H9 (cell line): ENCODE results near the gene HEG1. TPM values are rescaled to one million over a fixed set of nuclear protein-coding genes. Genes with fewer than 3 reads are reported as not detected.

Experiments
- DNase-seq: peaks from one replicate; pipeline ENCODE4 v3.0.0-alpha.2; 2017
- H2AFZ ChIP-seq: one replicate; pipeline ENCODE4 v1.6.1; 2013; ENCODE audit warnings: mild to moderate bottlenecking, low read length, control low read depth, moderate library complexity
- H2AK5ac ChIP-seq: 2 replicates; pipeline ENCODE4 v1.6.1; 2013; ENCODE audit warnings: low read length, control low read depth, mixed read lengths; ENCODE audit not compliant: insufficient read length
- H2BK120ac ChIP-seq: one replicate; pipeline ENCODE4 v1.6.1; 2013; ENCODE audit warnings: low read depth, mild to moderate bottlenecking, low read length, control low read depth, inconsistent platforms; ENCODE audit not compliant: poor library complexity, severe bottlenecking
- H2BK12ac ChIP-seq: 2 replicates; pipeline ENCODE4 v1.6.1; 2013; ENCODE audit warnings: low read length, control low read depth, mixed read lengths, low read depth; ENCODE audit not compliant: insufficient read length
- H2BK15ac ChIP-seq: 2 replicates; pipeline ENCODE4 v1.6.1; 2013; ENCODE audit warnings: low read depth, low read length, control low read depth
- H2BK20ac ChIP-seq: one replicate; pipeline ENCODE4 v1.6.1; 2013; ENCODE audit warnings: low read depth, mild to moderate bottlenecking, low read length, control low read depth, inconsistent platforms; ENCODE audit not compliant: poor library complexity, severe bottlenecking
- H2BK5ac ChIP-seq: 2 replicates; pipeline ENCODE4 v1.6.1; 2013; ENCODE audit warnings: low read length, control low read depth, mixed read lengths; ENCODE audit not compliant: insufficient read length
- H3K14ac ChIP-seq: 2 replicates; pipeline ENCODE4 v1.6.1; 2013; ENCODE audit warnings: low read length, control low read depth; ENCODE audit not compliant: insufficient read depth
- H3K18ac ChIP-seq: 2 replicates; pipeline ENCODE4 v1.6.1; 2013; ENCODE audit warnings: low read depth, mild to moderate bottlenecking, mixed read lengths, low read length, control low read depth; ENCODE audit not compliant: insufficient read length
- H3K23ac ChIP-seq: 2 replicates; pipeline ENCODE4 v1.6.1; 2013; ENCODE audit warnings: low read length, control low read depth, mixed read lengths, low read depth; ENCODE audit not compliant: insufficient read length
- H3K23me2 ChIP-seq: 2 replicates; pipeline ENCODE4 v1.6.1; 2013; ENCODE audit warnings: low read depth, mild to moderate bottlenecking, mixed read lengths, low read length, control low read depth; ENCODE audit not compliant: insufficient read length, poor library complexity, severe bottlenecking
- H3K27ac ChIP-seq: 2 replicates; pipeline ENCODE4 v1.5.1; 2013; ENCODE audit warnings: low read length, control low read depth, mixed read lengths, low read depth; ENCODE audit not compliant: insufficient read length
- H3K27me3 ChIP-seq: 2 replicates; pipeline ENCODE4 v1.6.1; 2013; ENCODE audit warnings: low read length, control low read depth, inconsistent platforms; ENCODE audit not compliant: insufficient read depth
- H3K4ac ChIP-seq: 2 replicates; pipeline ENCODE4 v1.6.1; 2013; ENCODE audit warnings: low read depth, mild to moderate bottlenecking, control low read depth, inconsistent platforms, low read length, moderate library complexity
- H3K4me1 ChIP-seq: 2 replicates; pipeline ENCODE4 v1.6.1; 2013; ENCODE audit warnings: low read length, control low read depth, inconsistent platforms; ENCODE audit not compliant: insufficient read depth
- H3K4me2 ChIP-seq: 2 replicates; pipeline ENCODE4 v1.6.1; 2013; ENCODE audit warnings: low read length, control low read depth, mixed read lengths; ENCODE audit not compliant: insufficient read length, insufficient read depth
- H3K56ac ChIP-seq: 2 replicates; pipeline ENCODE4 v1.6.1; 2013; ENCODE audit warnings: low read depth, mild to moderate bottlenecking, mixed read lengths, low read length, control low read depth; ENCODE audit not compliant: insufficient read length
- H3K79me1 ChIP-seq: 2 replicates; pipeline ENCODE4 v1.6.1; 2013; ENCODE audit warnings: low read depth, mild to moderate bottlenecking, moderate library complexity, low read length, control low read depth, inconsistent platforms; ENCODE audit not compliant: insufficient read depth, poor library complexity, severe bottlenecking
- H3K79me2 ChIP-seq: 2 replicates; pipeline ENCODE4 v1.6.1; 2013; ENCODE audit warnings: low read length, control low read depth, inconsistent platforms; ENCODE audit not compliant: insufficient read depth
- H3K9ac ChIP-seq: 2 replicates; pipeline ENCODE4 v1.6.1; 2013; ENCODE audit warnings: low read length, control low read depth, mixed read lengths; ENCODE audit not compliant: insufficient read length; ENCODE audit errors: extremely low read depth
- H3K9me3 ChIP-seq: one replicate; pipeline ENCODE4 v1.6.1; 2013; ENCODE audit warnings: low read depth, low read length, inconsistent platforms; ENCODE audit not compliant: control insufficient read depth
- H3T11ph ChIP-seq: one replicate; pipeline ENCODE4 v1.6.1; 2013; ENCODE audit warnings: mild to moderate bottlenecking, low read length, control low read depth, inconsistent platforms
- H4K20me1 ChIP-seq: one replicate; pipeline ENCODE4 v1.6.1; 2013; ENCODE audit not compliant: control insufficient read depth, insufficient read length, insufficient read depth
- H4K5ac ChIP-seq: 2 replicates; pipeline ENCODE4 v1.6.1; 2013; ENCODE audit warnings: low read depth, mild to moderate bottlenecking, mixed read lengths, low read length, control low read depth; ENCODE audit not compliant: insufficient read length
- H4K8ac ChIP-seq: replicated peaks from 2 replicates; pipeline ENCODE4 v1.6.1; 2013; ENCODE audit warnings: low read length, control low read depth, mixed read lengths, low read depth; ENCODE audit not compliant: insufficient read length
- H4K91ac ChIP-seq: 2 replicates; pipeline ENCODE4 v1.6.1; 2013; ENCODE audit warnings: low read depth, mild to moderate bottlenecking, moderate library complexity, mixed read lengths, low read length, control low read depth; ENCODE audit not compliant: insufficient read length
- H3K27ac Mint-ChIP-seq, 3 experiments: 2 replicates in 2 of 3; 3 replicates in 1 of 3; pipeline ENCODE4 v1.8.0; 2020 to 2021; ENCODE audit warnings: mixed read lengths in 3 of 3, mild to moderate bottlenecking in 1 of 3, moderate library complexity in 1 of 3
- H3K27me3 Mint-ChIP-seq: 2 replicates; pipeline ENCODE4 v1.8.0; 2021; ENCODE audit warnings: low read depth, mild to moderate bottlenecking, moderate library complexity, mixed read lengths
- H3K36me3 Mint-ChIP-seq, 3 experiments: 2 replicates in 2 of 3; 3 replicates in 1 of 3; pipeline ENCODE4 v1.8.0; 2020 to 2021; ENCODE audit warnings: low read depth in 3 of 3, mixed read lengths in 3 of 3; ENCODE audit not compliant: insufficient read depth in 1 of 3
- H3K4me1 Mint-ChIP-seq, 2 experiments: 2 replicates each; pipeline ENCODE4 v1.8.0; 2020; ENCODE audit warnings: mixed read lengths in 2 of 2
- H3K4me3 Mint-ChIP-seq, 2 experiments: 2 replicates in 1 of 2; 3 replicates in 1 of 2; pipeline ENCODE4 v1.8.0; 2020 to 2021; ENCODE audit warnings: mild to moderate bottlenecking in 2 of 2, mixed read lengths in 2 of 2, moderate library complexity in 1 of 2
- H3K9me3 Mint-ChIP-seq, 2 experiments: 2 replicates in 1 of 2; 3 replicates in 1 of 2; pipeline ENCODE4 v1.8.0; 2020; ENCODE audit warnings: mild to moderate bottlenecking in 2 of 2, mixed read lengths in 2 of 2, moderate library complexity in 1 of 2
- CTCF ChIP-seq: fragments of 200-600 bp; sonication (generic); conservative IDR thresholded peaks from 3 replicates; pipeline ENCODE4 v1.8.0; 2021; ENCODE audit warnings: antibody characterized with exemption, mild to moderate bottlenecking
- WGBS: extraction: QIAGEN DNeasy Blood & Tissue Kit; methylation state at CpG from one replicate; pipeline ENCODE4 v1.1.7; 2013; ENCODE audit warnings: missing lambda C conversion rate, low lambda C conversion rate, mixed read lengths; ENCODE audit not compliant: insufficient read length; ENCODE audit errors: extremely low coverage; 5-methylcytosine and 5-hydroxymethylcytosine counted together
- total RNA-seq: library from RNA; stranded (reverse); gene quantifications from 2 replicates; pipeline ENCODE4 v1.2.1, GENCODE V29; 2021

HEG1 gene
- total RNA-seq, 1 experiment from 2014 or later = 10.3 TPM

- Mint-ChIP-seq H3K9me3 (no peaks in the 10 kb centered on the region), H3K27me3 (no peaks in the 10 kb centered on the region; the same call in 1 of the 2 replicates), H3K4me3 (no peak overlapping the region), H3K27ac (no peak overlapping the region), H3K4me1 (0 out of 4 replicates have a peak, but pooled peaks cover 0 to 3% of the 10 kb centered on the region in 2 experiments), H3K36me3 (peaks cover 3 to 4% (median 4%) of the 10 kb centered on the region in 3 experiments; a peak in 5 of 7 replicates)
- Histone ChIP-seq H4K5ac (no peak overlapping the region), H2BK12ac (no peak overlapping the region), H4K20me1 (no peaks in the 10 kb centered on the region), H4K91ac (no peak overlapping the region), H3K4ac (no peak overlapping the region), H2BK120ac (no peak overlapping the region), H2BK15ac (no peak overlapping the region), H2BK5ac (no peak overlapping the region), H3K18ac (no peak overlapping the region), H2BK20ac (no peak overlapping the region), H3K79me1 (no peaks in the 10 kb centered on the region), H3K9ac (no peak overlapping the region), H2AK5ac (no peak overlapping the region), H3T11ph (no peak overlapping the region), H3K56ac (no peak overlapping the region), H3K27me3 (no peaks in the 10 kb centered on the region), H3K9me3 (no peaks in the 10 kb centered on the region), H3K23me2 (no peaks in the 10 kb centered on the region), H3K4me1 (no peaks in the 10 kb centered on the region), H3K79me2 (no peaks in the 10 kb centered on the region), H3K14ac (no peak overlapping the region), H3K23ac (no peak overlapping the region), H4K8ac (no peak overlapping the region), H3K4me2 (no peak overlapping the region), H3K27ac (no peak overlapping the region), H2AFZ (no peak overlapping the region)
- no peak for TF ChIP-seq CTCF
- no peak for DNase-seq
- WGBS = no CpG with 5 or more reads among the region's 2 CpGs
Measured at GRCh38 chr3:124982855-124983254, 72.9 kb downstream of the HEG1 start.
